ENCODE results near the gene HHLA2. TPM values are rescaled to one million over a fixed set of nuclear protein-coding genes. Genes with fewer than 3 reads are reported as not detected.

HHLA2 gene
- total RNA-seq, 4 donors from 2014 or later = not detected

Other genes with a start within 250 kb of the HHLA2 start
- gene CD47, start 205.5 kb upstream of the HHLA2 start, total RNA-seq = 10 to 100 TPM; 60.0 to 91.5 (median 76.3) TPM
- 10 to 100 TPM; 48.4 to 64.2 (median 55.1) TPM for gene IFT57, start 74.1 kb upstream of the HHLA2 start, total RNA-seq
- gene MYH15, start 214.0 kb downstream of the HHLA2 start, total RNA-seq = under 1 TPM in 1 of 4 donors, not detected in 3; 0.13 TPM

Measured in gastroesophageal sphincter (tissue), 4 donors.